Stimulated activated CD4-positive, alpha-beta T cell treated with anti-CD3 and anti-CD28 coated beads, Interleukin-2, amount 100 ng/mL, for 24 hours (primary cell): ENCODE measurements around the gene EFNB1.

Experiments
- DNase-seq, 2 donors: peaks; one replicate each; pipeline ENCODE4 v3.0.0-alpha.2; 2020

EFNB1 gene

GRCh38 chrX:68844581-68844980 is 15.8 kb downstream of the EFNB1 start:
- no peak for DNase-seq

GRCh38 chrX:68846536-68846935 is 17.7 kb downstream of the EFNB1 start:
- no peak for DNase-seq

GRCh38 chrX:68847172-68847571 is 18.4 kb downstream of the EFNB1 start:
- no peak for DNase-seq

- no peak for DNase-seq
These were observed 19.5 kb downstream of the EFNB1 start for GRCh38 chrX:68848189-68848940.

- no peak for DNase-seq
These were observed 22.3 kb downstream of the EFNB1 start for GRCh38 chrX:68851082-68851481.

- DNase-seq: no peak
These were observed 23.2 kb downstream of the EFNB1 start for GRCh38 chrX:68852046-68852445.

- DNase-seq: no peak
These were observed 24.9 kb downstream of the EFNB1 start for GRCh38 chrX:68853665-68854251.

GRCh38 chrX:68865300-68865699 is 36.5 kb downstream of the EFNB1 start:
- DNase-seq: no peak

GRCh38 chrX:68865926-68866325 is 37.1 kb downstream of the EFNB1 start:
- no peak for DNase-seq

GRCh38 chrX:68867458-68868112 is 38.8 kb downstream of the EFNB1 start:
- DNase-seq: no peak

- no peak for DNase-seq
These were observed 39.5 kb downstream of the EFNB1 start for GRCh38 chrX:68868316-68868715.

- DNase-seq: no peak
These were observed 40.3 kb downstream of the EFNB1 start for GRCh38 chrX:68868902-68869800.

GRCh38 chrX:68870357-68870756 is 41.5 kb downstream of the EFNB1 start:
- DNase-seq: no peak

GRCh38 chrX:68872171-68872570 is 43.4 kb downstream of the EFNB1 start:
- DNase-seq: no peak

GRCh38 chrX:68874076-68874475 is 45.3 kb downstream of the EFNB1 start:
- no peak for DNase-seq

- no peak for DNase-seq
These were observed 47.9 kb downstream of the EFNB1 start for GRCh38 chrX:68876731-68877130.

GRCh38 chrX:68877606-68878005 is 48.8 kb downstream of the EFNB1 start:
- DNase-seq: no peak

- DNase-seq: no peak
These were observed 50.3 kb downstream of the EFNB1 start for GRCh38 chrX:68878977-68879645.

- DNase-seq: no peak
These were observed 52.2 kb downstream of the EFNB1 start for GRCh38 chrX:68880846-68881552.

GRCh38 chrX:68881911-68882310 is 53.1 kb downstream of the EFNB1 start:
- no peak for DNase-seq

GRCh38 chrX:68883800-68884199 is 55.0 kb downstream of the EFNB1 start:
- DNase-seq: no peak

GRCh38 chrX:68889249-68889648 is 60.4 kb downstream of the EFNB1 start:
- no peak for DNase-seq
